ENCODE measurements around the gene SH3RF3. TPM values are rescaled to one million over a fixed set of nuclear protein-coding genes. Genes with fewer than 3 reads are reported as not detected.

Gene SH3RF3
- total and polyA plus RNA-seq, 8 donors: 7.0 to 11.1 (median 8.3) TPM

GRCh38 chr2:109280804-109281203 is 151.8 kb downstream of the SH3RF3 start:
- TF ChIP-seq, protein P1, sequence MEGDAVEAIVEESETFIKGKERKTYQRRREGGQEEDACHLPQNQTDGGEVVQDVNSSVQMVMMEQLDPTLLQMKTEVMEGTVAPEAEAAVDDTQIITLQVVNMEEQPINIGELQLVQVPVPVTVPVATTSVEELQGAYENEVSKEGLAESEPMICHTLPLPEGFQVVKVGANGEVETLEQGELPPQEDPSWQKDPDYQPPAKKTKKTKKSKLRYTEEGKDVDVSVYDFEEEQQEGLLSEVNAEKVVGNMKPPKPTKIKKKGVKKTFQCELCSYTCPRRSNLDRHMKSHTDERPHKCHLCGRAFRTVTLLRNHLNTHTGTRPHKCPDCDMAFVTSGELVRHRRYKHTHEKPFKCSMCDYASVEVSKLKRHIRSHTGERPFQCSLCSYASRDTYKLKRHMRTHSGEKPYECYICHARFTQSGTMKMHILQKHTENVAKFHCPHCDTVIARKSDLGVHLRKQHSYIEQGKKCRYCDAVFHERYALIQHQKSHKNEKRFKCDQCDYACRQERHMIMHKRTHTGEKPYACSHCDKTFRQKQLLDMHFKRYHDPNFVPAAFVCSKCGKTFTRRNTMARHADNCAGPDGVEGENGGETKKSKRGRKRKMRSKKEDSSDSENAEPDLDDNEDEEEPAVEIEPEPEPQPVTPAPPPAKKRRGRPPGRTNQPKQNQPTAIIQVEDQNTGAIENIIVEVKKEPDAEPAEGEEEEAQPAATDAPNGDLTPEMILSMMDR (IDR thresholded peaks at IDR 0.05): no peak
- no peak overlapping the region for H3K4me3 ChIP-seq
- no peak for ATAC-seq
- H3K27ac ChIP-seq: no peak overlapping the region
- no peaks in the 10 kb centered on the region for H3K36me3 ChIP-seq
- H3K9me3 ChIP-seq: no peaks in the 10 kb centered on the region
- DNase-seq: no peak
- intact Hi-C loops (cut with DNase I): no loop called here
- no peaks in the 10 kb centered on the region for H3K27me3 ChIP-seq
- H3K4me1 ChIP-seq: peaks cover 10 to 30% of the 10 kb centered on the region in 2 donors

DNA sequence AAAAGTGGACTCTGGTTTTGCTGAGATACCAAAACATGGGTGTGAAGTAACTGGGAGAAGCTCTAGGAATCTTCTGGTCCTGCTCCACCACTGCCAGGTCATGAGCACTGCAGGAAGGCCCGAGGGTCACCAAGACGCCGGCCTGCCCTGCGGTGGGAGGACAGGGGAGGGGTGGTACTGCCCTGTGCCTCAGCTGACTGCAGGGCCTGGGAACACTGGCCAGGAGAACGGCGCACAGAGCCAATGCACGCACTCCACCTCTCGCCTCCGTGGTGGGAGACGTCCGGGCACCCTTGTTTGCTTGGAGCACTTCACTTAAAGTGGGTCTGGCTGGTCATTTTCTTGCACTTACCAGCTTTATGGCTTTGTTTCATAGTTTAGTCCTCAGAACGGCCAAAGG is 153.4 kb downstream of the SH3RF3 start:
- intact Hi-C loops (cut with DNase I): no loop called here
- no peak for ATAC-seq
- Histone ChIP-seq H3K9me3 (no peaks in the 10 kb centered on the region), H3K36me3 (no peaks in the 10 kb centered on the region), H3K27me3 (no peaks in the 10 kb centered on the region), H3K27ac (no peak overlapping the region), H3K4me1 (peaks cover 10 to 28% of the 10 kb centered on the region in 2 donors), H3K4me3 (no peak overlapping the region)
- no peak for DNase-seq
- TF ChIP-seq, protein P1 (IDR thresholded peaks at IDR 0.05): no peak

- H3K27me3 ChIP-seq: no peaks in the 10 kb centered on the region
- no peaks in the 10 kb centered on the region for H3K9me3 ChIP-seq
- ATAC-seq: no peak
- DNase-seq: no peak
- H3K4me3 ChIP-seq: no peak overlapping the region
- H3K36me3 ChIP-seq: no peaks in the 10 kb centered on the region
- H3K27ac ChIP-seq: no peak overlapping the region
- TF ChIP-seq, protein P1 (IDR thresholded peaks at IDR 0.05): no peak
- H3K4me1 ChIP-seq: peaks cover 10 to 28% of the 10 kb centered on the region in 2 donors
- intact Hi-C loops (cut with DNase I): no loop called here
Measured at GRCh38 chr2:109282865-109283264, 153.9 kb downstream of the SH3RF3 start.

DNA sequence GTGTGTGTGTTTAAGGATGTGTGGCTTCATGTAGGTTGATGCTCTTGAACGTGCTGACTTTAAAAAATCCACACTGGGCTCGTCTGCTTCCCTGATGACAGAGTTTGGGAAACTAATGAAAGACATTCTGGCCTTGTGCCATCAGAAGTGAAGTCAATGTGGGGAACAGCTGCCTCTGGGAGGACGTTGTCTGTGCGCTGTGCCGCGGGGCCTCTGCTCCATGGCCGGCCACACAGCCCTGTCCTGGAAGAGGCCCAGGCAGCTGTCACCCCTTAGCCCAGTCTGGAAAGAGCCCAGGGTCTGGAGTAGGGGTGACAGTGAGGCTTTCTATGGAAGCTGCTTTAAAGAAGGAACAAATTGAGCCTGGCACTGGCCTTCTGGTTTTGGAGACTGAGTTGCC is 155.8 kb downstream of the SH3RF3 start:
- Histone ChIP-seq H3K27me3 (no peaks in the 10 kb centered on the region), H3K27ac (no peak overlapping the region), H3K9me3 (no peaks in the 10 kb centered on the region), H3K4me1 (peaks cover 10 to 25% of the 10 kb centered on the region in 2 donors), H3K4me3 (no peak overlapping the region), H3K36me3 (no peaks in the 10 kb centered on the region)
- peak in 2 of 4 donors; percentile 78 to 86 for DNase-seq
- peak; percentile 38 for ATAC-seq
- intact Hi-C loops (cut with DNase I): no loop called here
- TF ChIP-seq, protein P1 (IDR thresholded peaks at IDR 0.05): no peak

DNA sequence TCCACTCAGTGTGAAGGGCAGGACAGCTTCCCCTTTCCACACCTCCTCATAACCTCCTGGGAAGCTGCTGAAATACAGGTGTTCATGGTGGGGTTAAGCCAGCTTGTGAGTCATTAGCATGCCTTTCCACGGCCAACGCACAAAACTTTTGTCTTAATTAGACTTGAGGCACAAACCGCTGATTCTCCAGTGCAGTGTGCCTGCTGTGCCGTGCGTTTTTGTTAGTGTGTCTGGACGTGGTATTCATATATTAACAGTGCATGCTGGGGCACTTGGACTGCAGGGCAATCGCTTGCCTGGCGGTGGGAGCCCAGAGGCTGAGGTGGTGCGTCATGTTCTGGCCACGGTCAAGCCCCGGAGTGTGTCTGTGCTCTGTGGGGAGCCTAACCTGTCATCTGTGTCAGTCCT is 156.2 kb downstream of the SH3RF3 start:
- intact Hi-C loops (cut with DNase I): no loop called here
- no peaks in the 10 kb centered on the region for H3K27me3 ChIP-seq
- peaks cover 10 to 20% of the 10 kb centered on the region in 2 donors for H3K4me1 ChIP-seq
- DNase-seq: no peak
- no peak overlapping the region for H3K27ac ChIP-seq
- ATAC-seq: no peak
- TF ChIP-seq, protein P1 (IDR thresholded peaks at IDR 0.05): no peak
- H3K9me3 ChIP-seq: no peaks in the 10 kb centered on the region
- H3K36me3 ChIP-seq: no peaks in the 10 kb centered on the region
- no peak overlapping the region for H3K4me3 ChIP-seq
